Hematopoietic multipotent progenitor cell treated with erythropoietin and hydrocortisone succinate and interleukin-3 and kit ligand, for 6 days (in vitro differentiated cells): ENCODE measurements around the gene NTM.

Source experiments
- DNase-seq: peaks from one replicate; pipeline ENCODE4 v3.0.0-alpha.2; 2015

Gene NTM

DNA sequence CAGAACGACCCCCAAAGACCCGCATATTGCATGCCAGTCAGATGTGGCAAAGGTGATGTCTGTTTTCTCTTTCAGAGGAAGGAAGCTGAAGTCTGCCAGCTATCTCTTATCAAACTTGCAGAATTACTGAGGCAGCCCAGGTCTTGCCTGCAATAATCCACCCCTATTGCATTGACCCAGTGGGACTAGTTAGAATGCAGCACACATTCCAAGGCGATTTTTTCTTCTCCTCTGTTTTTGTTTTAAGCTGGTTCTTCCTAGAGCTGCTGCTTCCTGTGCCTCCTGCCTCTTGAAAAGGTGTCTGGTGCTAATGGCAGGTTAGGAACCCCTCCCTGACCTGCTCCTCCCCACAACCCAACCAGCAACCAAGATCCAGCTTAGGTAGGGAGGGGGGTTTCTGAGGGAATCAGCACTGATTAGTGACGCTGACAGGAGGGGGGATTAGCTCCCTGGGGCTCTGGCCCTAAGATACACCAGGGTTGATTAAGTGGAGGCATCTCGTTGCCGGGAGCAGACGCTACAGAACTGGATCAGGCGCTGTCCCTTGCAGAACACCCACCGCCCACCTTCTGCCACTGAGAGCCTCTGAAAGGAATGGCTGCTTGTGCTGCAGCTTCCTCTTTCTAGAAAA, 2.8 kb downstream of the NTM start:
- DNase-seq: no peak

DNA sequence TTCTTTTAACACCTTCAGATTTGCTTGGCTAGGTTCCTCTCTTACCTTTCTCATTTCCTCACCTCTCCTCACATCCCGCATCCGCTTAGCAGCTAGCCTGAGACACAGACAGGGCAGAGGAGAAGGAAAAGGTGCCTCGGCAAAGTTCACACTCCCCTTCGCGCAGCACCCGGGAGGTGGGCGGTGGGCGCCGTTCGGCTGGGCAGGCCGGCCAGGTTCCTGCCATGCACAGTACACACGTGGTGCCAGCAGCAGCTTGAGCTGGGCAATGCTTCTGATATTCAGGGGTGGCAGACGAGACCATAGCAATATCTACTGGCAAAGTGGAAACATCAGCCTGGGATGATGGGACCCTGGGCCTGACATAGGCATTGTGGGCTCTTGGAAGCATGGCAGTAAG, 3.3 kb downstream of the NTM start:
- no peak for DNase-seq

DNA sequence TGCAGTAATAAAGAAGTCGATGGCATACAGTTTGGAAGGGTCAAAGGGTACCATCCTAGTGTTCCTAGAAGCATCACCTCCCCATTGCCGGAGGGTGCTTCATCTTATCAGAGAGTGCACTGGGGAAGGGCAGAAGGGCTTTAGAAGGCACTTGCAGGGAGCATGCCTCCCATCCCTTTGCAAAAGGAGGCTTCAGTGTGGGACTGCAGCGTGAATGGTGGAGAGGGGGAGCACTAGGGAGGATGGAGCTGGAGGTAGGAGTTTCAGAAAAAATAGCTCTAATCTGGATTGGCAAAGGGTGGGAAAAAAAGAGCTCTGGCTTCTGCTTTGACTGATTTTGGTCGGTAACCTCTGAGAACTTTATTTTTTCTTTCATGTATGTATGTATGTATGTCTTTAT, 5.0 kb downstream of the NTM start:
- DNase-seq: no peak

DNA sequence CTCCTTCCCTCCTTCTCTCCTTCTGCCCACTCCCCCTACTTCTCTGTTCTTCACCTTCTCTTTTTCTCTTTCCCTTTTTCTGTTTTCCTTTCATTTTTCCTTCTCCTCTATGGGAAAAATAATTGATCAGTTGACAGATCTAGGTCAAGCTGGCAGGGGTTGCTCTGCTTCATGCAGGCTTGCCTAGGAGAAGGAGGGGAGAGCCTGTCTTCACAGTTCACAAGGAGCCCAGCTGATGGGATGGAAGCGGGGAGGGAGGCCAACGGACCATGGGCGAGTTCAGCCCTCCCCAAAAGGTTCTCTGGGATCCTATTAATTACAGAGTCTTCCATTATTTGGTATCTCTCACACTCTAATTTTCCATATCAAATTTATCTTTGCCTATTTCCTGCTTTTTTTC, 5.5 kb downstream of the NTM start:
- no peak for DNase-seq

DNA sequence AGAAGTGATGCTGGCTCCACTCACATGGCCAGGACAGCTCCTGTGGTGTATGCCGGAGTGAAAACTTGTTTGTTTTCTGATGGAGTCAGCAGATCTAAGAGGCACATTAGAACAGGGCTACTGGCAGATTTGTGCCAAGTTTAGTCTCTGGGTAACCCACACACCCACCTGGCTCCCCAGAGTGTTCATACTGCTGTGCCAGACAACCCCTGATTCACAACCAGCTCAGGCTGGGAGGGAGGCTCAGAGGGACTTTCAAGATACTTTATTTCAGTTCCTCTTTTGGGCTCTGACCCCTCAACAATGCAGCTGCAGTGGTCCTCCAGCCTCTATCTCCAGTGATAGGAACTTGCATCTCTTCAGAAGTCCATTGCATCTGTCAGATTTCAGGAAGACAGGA, 8.5 kb downstream of the NTM start:
- no peak for DNase-seq

DNA sequence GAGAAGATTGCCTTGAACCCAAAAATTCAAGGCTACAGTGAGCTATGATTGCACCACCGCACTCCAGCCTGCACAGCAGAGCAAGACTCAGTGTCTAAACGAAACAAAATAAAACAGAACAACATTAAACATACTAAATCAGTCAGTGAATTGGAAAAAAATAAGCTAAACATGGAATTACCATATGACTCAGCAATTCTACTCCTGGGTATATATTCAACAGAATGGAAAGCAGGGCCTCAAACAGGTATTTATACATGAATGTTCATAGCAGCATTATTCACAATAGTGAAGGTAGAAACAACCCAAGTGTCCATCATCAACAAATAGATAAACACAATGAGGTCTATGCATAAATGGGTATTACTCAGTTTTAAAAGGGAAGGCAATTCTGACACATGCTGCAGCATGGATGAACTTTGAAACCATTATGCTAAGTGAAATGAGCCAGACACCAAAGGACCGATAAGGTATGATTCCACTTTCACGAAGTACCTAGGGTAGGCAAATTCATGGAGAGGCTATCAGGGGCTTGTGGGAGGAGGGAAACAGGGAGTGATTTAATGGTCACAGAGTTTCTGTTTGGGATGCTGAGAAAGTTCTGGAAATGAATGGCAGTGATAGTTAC, 15.5 kb downstream of the NTM start:
- DNase-seq: no peak

DNA sequence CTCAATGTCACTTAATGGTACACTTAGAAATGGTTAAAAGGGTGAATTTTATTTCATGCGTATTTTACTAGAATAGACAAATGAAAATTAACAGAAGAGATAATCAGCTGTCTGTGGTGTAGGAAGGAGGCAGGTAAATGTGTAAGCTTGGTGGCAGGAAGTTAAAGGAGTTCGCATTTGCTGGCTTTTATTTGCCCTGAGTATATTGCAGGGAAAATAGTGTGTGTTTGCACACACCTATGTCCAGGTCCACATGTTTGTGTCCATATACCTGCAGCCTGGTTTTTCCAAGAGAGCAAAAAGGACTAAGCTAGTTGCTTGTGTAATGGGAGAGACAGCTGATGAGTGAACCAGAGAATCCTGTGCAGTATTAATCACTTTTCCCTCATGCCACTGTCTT, 16.0 kb downstream of the NTM start:
- DNase-seq: no peak

DNA sequence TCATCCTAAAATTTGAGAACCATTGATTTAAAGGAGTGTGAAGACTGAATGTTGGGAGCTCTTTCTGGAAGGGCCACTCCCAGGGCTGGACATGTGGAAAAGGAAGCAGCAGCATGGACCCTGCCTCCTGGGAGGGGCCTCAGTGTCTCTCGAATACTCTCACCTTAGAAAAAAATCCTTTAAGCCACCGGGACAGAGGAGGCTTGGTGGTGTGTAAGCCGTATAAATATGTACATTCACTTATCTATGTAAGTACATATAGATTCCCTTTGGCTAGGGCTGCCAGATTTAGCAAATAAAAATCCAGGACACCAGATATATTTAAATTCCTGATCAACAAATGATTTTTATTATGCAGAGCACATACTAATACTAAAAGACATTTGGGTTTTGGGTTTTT, 17.6 kb downstream of the NTM start:
- no peak for DNase-seq

DNA sequence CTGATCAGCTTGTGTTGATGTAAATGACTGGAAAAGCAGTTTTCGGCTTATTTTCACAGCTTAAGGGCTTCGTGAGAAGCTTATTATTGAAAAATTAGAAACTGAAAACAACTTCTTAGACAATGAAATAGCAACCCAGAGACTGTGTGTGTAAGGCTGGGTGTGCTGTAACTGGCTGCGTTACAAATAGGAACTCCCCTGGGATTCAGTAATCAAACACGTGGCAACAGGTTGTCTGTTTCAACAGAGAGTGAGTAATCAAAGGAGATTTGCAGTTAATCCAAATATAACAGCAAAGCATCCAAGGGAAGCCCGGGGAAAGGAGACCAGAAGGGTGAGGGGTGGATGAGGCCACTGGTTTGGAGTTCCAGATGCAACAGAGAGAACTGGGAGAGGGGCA, 19.2 kb downstream of the NTM start:
- no peak for DNase-seq

DNA sequence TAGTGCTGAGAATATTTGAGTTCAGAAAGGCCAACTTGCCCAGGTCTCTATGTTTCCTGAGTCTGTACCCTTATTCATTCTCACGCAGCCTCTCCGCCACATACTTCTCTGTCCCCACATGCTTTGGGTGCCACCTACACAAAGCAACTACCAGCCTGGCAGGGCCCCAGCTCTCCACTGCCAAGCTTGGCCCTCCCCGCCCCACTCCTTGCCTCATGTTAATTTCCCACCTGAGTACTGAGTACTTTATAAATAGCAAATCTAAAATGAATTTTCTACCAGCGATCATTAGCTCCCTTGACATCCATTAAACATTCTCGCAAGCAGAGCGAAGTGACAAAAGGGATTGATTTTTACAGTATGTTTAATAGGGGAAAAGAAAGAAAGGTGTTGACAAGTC, 20.8 kb downstream of the NTM start:
- DNase-seq: no peak

DNA sequence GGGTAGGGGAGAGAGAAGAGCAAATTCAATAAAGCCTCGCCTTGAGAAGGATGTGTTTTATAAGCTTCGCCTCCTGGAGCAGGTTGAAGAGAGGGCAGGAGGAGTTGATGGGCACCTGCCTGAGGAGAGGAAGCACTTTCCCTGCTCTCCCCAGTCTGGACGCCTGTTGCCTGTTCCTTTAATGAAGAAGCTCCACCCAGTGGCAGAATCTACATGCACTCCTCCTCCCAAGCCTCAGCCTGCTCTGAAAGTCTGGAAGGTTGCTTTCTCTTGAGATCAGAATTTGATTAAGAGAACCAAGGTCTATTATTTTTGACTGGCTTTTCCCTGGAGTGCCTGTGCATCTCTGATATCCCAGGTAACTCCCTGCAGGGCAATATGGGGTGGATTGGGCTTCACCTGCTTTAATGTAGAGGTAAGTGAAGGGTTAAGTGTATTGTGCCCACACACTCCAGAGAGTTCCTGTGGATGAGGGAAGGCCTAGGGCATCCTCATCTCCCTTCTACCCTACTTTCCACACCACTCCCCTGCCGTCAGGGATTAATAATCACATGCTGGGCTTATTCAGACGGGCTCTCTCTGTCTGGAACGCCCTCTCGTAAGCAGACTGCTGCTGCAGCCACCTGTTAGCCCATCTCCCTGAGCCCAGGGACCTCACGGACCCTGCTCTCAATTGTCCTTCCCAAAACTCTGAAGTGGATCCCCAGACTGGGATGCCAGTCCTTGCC, 22.3 kb downstream of the NTM start:
- DNase-seq: peak; percentile 7

DNA sequence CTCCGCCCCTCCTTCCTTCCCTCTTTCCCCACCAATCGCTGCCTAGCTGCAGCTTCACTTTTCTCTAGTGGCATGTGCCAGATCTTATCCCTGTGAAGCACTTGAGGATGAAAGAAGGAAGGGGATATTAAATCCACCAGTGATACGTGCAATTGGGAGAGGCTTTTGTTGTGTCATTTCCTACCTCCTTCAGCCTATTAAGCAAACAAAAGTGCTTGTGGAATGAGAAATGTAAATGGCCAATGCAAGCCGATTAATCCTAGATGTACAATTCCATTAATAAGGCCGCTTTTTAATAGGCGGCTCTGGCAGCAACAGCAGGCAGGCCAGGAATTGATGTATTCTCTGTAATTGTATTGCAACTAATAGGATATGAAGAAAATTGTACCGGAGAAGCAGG, 23.3 kb downstream of the NTM start:
- DNase-seq: no peak

DNA sequence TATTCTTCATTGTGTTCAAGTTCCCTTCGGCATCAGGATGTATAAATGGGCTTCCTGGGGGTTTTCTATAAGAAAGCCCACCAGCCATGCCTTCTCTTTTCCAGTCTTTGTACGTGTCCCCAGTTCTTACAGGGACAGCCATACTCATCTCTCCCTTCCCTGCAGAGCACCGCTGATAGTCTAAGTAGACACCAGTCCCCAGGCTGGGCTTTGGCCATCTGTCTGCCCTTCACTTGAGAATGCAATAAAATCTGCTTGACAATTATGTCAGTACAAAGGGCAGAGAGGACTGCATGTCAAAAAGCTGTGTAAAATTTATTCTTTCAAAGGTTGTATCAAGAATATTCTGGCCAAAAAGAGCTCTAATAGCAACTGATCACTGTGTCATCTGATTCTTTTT, 27.3 kb downstream of the NTM start:
- DNase-seq: no peak

DNA sequence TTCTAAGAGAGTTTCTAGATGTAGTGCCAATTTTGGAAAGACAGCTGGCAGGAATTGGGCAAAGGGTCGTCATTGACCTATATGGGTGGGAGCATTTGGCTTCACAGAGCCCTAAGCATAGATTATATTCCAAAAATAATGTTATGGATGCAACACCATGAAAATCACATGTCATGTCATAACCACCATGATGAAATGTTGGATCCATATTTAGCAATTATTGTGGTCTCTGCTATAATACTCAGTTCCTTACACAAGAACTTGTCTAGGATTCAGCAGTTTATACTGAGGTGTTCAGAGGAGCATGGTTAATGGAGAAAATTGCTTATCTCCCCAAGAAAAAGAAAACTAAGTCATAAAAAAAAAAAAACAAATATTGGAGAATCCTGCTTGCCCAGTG, 31.6 kb downstream of the NTM start:
- no peak for DNase-seq

DNA sequence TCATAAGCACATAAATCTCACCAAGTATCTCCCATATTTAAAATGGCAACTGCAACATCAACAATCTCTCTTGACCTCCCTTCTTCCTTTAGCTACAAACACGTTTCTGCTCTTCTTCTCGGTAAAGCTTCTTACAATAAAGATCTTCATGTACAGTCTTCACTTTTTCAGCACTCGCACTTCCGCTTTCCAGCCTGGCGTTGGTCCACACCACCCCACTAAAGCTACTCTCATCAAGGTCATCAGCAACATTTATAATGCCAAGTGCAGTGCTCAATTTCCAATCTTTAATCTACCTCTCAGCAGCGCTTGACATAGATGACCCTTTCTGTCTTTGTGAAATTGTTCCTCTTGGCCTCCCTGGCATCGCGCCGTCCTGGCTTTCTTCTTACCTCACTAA, 33.6 kb downstream of the NTM start:
- DNase-seq: no peak

DNA sequence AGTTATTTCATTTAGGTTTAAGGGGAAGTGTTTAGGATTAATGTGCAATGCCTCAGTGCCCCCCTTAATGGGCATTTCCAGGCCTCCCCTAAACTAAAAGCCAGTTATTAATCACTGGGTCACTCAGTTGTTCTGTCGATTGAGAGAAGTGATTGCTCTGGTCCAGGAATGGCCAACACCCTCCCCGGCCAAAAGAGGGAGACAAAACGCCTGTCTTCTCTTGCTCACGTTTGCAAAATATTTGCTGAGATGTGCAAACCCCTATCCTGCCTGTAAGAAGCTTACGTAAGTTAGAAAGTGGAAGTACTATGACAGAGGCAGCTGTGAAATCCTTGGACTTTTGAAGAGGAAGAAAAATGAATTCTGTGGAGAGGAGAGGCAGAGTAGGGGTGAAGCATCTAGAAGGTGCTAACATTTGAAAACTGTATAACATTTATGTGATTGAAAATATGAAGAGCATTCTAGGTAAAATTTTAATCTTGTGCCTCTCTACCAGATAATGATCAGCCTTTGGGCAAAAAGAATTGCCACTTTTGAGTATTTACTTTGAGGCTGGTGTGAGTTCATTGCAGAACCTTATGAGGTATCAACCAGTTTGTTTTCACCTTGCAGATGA, 37.7 kb downstream of the NTM start:
- peak; percentile 54 for DNase-seq

DNA sequence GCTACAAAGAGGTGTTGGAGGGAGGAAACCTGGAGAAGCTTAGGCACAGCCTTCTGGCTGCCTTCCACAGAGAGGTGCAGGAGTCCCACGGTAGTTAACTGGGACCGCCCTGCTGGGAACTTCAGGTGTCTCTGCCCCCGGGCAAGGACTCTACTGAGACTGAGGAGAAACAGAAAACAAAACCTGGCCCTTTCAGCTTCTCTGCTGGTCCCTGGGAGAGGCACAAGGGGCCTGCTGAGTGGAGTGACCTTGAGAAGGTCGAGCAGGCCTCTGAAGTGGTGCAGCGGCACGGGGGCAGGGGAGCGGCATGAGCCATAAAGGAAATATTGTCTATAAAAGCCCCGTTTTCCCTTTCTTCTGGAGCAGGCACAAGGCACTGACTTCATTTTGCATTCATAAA, 38.9 kb downstream of the NTM start:
- DNase-seq: no peak

DNA sequence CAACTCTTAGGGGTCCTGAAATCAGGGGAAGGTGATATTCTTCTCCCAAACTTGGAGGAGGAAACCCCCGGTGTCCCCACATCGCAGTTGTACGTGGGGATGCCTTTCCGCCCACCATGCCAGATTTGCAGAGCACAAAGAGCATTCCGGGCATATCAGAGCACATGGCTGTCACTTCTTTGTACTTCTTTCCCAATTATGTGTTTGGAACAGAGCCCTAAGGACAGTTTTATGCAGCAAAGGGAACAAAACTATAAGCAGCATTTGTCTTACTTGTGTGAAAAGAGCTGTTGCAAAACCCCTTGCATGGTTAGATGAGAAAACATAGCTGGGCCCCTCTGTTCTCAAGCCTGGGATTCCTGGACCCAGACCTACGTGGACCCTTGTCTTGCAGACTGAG, 41.2 kb downstream of the NTM start:
- no peak for DNase-seq

DNA sequence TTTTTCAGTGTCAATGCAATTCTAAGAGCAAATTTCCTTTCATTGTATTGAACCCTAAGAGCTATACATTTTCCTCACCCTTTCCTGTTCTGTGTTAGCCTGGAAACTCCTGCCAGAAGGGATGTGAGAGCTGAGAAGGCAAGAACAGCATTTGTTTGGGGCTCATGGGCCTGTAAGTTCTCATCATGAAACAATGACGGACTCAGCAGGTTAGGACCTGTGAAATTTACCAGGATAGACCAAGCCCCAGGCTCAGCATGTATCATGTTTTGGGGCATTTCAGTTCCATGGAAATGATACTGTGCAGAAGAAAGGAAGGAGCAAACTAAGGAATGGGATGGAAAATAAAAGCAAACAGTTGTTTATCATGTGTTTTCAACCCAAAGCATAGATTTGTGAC, 41.6 kb downstream of the NTM start:
- DNase-seq: no peak

DNA sequence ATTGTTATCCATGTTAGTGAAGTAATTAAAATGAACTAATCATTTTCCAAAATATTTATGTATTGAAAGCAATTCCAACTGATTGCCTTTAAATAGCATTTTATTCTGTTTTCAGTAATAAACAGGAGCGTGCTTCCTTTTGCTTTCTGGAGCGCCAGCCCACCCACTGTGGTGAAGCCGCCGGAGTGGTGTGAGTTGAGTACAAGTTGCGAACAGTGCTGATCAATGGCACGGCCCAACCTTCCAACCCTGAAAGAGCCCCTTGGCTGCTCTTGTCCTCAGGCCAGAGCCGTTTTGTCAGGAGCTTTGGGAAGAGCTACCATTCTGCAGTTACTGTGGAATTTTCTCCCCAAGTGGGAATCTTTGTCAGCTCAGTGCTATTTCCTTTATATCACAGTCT, 42.8 kb downstream of the NTM start:
- no peak for DNase-seq

DNA sequence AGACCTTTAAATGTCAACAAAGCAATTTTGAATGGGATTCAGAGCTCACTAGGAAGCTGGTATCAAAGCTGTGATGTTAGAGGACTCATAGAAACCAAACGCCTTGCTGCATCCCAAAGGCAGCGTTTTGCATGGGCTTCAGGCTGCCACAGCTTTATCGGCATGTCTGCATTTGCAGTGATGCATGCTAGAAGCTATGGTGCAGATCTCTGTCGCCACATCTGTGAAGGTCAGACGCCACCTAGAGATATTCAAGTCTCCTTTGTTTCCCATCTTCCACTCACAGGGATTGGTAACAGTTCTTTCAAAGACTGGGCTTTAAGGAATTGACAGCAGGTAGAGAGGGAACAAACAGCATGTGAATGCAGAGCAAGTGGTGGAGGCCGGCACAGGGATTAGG, 47.8 kb downstream of the NTM start:
- no peak for DNase-seq

DNA sequence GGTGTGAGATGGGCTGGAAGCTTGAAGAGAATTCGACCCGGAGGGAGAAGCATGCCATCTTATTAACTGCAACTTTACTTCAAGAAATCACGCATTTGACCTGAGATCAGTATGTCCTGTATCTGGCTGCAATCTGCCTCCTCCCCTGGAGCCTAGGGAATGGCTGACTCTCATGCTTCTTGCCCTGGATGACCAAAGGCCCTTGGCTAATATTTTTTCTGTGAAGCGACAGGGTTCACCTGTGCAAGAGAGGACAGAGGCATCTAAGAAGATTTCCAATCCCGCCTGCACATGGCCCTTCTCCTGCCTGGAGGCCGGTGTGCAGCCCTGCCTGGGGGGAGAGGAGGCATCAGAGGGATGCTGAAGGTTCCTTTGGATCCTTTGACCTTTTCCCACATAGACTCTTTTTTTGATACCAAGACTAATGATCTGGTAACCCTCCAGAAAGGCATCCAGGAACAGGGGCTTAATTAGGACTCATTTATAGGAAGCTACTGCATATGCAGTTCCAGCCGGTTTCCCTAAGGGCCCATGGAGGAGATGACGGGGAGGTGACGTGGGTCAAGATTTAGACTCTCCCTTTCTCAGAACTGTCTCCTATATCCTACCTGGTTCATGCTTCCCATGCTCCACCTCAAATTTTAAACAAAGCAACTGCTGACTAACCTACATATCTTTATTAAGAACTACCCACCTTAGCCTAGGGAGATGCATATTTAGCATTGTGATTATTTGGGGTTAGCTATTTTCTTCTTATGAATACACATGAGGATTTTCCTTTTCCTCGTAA, 50.8 kb downstream of the NTM start:
- DNase-seq: no peak

DNA sequence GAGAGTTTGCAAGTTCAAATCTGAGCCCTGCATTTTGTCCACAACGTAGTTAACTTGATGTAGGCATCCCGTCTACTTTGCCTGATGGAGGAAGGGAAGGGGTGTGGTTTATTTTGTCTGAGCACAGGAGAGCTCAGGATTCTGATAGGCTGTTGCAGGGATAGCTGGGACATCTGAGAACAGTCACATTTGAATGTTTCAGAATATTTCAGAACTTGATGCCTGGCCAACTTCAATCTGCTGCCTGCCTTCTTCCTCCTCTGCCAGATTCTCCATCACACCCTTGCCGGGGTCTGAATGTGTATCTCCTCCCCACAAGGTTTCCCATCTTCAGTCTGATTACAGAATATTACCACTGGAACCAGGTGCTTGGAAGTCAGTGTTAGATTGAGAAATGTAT, 51.6 kb downstream of the NTM start:
- DNase-seq: no peak
